ENCODE results near the gene MYO18B.
A peak's percentile ranks its signal among the peaks of the same experiment; 100 is the strongest.

The MYO18B gene

DNA sequence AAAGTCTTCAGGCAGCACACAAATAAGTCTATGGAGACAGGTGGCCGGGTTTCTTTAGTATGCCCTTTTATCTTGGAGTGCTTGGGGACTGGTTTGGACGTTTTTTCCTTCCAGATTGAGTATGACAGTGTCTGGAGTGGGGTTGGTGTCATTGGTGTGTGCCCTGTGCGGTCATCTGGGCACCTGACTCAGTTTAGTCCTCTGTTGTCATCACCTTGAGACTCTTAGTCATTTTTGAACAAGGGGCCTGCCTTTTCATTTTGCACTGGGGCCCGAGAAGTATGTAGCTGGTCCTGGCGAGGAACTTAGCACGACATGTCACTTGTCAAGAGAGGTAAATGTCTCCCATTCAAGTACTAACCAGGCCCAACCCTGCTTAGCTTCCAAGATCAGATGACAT is 27.2 kb upstream of the MYO18B start:
- no peak for DNase-seq

DNA sequence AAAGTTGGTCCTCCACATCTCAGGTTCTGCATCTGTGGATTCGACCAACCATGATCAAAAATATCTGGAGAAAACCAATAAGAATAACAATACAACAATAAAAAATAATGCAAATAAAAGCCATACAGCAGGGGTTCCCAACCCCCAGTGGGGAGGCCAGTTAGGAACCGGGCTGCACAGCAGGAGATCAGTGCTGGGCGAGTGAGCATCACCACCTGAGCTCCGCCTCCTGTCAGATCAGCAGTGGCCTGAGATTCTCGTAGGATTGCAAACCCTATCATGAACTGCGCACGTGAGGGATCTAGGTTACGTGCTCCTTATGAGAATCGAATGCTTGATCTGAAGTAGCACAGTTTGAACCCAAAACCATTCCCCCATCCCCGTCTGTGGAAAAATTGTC is 25.4 kb upstream of the MYO18B start:
- no peak for DNase-seq

DNA sequence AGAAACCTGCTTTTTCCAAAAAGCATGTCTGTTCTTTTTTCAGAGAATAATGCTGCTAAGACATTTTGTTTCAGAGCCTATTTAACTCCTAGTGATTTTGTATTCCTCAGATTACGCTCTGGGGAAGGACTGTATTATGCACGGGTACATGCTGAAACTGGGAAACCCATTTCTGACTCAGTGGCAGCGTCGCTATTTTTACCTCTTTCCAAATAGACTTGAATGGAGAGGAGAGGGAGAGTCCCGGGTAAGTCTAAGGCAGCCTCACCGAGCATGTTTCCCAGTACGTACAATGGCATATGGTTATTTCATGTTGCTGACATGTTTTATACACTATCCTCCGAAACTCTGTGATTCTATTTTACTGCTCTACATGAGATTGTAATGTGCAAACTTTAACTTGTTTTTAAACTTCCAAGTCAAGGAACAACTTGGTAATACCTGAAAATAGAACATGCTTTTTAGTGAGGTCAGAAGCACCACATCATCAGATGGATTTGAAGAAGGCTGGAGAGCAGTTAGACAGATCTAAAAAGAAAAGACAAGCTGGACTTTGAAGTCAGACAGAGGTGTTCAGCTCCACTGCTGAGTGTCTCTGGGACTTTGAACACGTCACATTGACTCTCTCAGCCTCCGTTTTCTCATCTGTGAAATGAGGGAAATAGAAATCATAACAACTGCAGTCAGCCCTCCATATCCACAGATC is 23.7 kb upstream of the MYO18B start:
- DNase-seq: no peak

- no peak for DNase-seq
These were observed 19.8 kb upstream of the MYO18B start for GRCh38 chr22:25722223-25722622.

GRCh38 chr22:25722626-25723025 is 19.4 kb upstream of the MYO18B start:
- DNase-seq: no peak

DNA sequence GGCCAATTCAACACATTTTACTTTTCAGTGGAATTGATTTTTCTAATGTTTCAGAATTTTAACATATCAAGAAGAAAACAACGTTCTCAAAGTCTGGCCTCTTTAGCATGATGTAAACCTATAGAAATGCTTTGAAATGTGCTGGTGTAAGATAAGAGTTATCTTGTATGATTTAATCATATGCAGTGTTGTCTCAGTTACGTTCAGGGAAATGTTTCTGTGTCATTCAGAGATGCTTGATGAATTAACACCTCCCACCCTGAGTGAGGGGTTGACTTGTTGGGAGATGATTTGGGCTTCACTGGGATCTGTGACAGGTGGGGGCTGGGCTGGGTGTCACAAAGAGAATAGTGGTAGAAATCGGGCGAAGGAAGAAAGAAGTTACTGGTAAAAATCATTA is 15.7 kb upstream of the MYO18B start:
- DNase-seq: peak in 1 of 5 experiments; percentile 63

GRCh38 chr22:25728071-25728470 is 13.9 kb upstream of the MYO18B start:
- no peak for DNase-seq

- DNase-seq: no peak
These were observed 12.7 kb upstream of the MYO18B start for GRCh38 chr22:25729016-25729995.

- peak in 1 of 5 experiments; percentile 65 for DNase-seq
These were observed 6.3 kb upstream of the MYO18B start for GRCh38 chr22:25735650-25736049.

- DNase-seq: peak in 1 of 5 experiments; percentile 99
These were observed 5.5 kb upstream of the MYO18B start for GRCh38 chr22:25736378-25737011.

DNA sequence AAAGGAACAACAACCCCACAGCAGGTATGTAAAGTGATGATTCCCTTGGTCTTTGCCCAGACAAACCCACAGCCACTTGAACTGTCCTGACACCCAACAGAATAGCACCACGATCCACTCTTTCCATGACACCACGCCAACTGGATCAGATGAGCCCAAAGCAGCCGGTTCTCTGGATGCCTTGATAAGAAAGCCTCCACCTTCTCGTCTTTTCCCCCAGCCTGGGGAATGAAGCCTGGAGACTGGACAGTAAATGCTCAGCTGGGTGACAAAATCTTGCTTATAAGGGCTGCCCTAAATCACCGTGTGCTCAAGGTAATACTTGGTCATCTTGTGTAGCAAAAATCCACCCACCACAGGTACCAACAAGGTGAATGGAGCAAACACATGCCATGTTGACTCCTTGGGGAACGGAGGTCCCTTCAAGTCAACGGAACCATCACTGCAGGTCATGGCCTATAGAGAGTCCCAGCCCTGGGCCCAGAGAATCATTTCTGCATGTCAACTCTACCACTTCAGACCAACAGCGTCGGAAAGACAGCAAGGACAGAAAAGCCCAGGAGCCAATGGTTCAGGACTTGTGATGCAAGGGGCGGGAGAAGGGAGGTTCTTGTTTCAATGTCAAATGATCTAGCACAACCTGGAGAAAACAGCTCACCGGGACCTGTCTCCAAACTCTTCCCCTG is 2.2 kb upstream of the MYO18B start:
- no peak for DNase-seq

GRCh38 chr22:25742918-25743708 is 1.1 kb downstream of the MYO18B start:
- no peak for DNase-seq

DNA sequence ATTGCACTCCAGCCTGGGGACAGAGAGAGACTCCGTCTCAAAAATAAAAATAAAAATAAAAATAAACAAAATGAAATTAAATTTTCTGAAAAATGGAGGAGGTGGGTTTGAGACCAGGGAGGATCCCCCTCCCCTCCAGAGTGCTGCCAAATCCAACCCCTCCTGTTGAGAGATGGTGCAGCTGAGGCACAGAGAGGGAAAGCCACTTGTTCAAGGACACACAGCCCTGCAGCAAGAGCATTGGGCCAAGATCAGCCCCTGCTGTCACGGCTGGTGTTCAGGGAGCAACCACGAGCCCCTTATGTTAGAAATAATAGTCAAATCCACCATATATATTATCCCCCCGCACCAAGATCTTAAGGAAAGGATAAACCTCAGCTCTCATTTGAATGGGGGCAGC is 2.7 kb downstream of the MYO18B start:
- DNase-seq: no peak

DNA sequence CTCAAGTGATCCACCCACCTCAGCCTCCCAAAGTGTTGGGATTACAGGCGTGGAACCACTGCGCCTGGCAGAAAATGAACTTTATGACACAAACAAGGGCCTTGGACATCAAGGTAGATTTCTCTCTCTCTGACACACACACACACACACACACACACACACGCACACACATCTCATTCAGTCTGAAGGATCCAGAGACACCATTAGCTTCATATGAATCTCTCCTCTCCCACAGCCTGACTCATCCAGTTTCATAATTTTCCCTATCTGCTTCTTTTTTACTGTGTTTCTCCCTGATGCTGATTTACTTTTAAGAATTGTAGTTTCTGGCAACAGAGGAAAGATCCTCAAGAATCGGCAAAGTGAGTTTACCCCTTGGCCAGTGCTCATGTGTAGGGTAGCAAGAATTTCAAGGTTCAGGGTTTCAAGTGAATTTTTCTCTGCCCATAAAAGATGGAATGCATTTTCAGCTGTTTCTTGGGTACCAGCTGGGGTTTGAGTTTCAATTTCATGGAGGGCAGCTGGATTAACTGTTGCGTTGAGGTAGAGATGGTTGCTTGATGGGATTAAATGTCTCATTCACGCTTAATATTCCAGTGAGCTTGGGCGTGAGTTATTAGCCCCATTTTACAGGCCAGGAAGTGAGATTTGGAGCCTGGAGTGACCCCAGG is 3.5 kb downstream of the MYO18B start:
- DNase-seq: peak in 1 of 5 experiments; percentile 39

DNA sequence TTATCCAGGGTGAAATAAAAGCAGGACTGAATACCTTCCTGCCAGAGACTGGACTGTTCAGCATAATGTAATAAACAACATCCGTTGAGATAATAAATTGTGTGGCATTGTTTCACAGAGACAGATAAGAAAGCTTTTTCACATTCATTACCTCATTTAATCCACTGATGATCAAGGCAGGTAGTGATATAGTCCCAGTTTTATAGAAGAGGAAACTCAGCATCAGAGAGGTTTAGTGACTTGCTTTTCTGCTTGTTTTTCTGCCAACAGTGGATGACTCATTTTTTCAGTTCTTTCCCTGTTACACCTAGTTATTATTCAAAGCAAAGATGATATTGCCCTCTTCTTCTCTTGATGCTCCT is 4.0 kb downstream of the MYO18B start:
- peak in 1 of 5 experiments; percentile 47 for DNase-seq

DNA sequence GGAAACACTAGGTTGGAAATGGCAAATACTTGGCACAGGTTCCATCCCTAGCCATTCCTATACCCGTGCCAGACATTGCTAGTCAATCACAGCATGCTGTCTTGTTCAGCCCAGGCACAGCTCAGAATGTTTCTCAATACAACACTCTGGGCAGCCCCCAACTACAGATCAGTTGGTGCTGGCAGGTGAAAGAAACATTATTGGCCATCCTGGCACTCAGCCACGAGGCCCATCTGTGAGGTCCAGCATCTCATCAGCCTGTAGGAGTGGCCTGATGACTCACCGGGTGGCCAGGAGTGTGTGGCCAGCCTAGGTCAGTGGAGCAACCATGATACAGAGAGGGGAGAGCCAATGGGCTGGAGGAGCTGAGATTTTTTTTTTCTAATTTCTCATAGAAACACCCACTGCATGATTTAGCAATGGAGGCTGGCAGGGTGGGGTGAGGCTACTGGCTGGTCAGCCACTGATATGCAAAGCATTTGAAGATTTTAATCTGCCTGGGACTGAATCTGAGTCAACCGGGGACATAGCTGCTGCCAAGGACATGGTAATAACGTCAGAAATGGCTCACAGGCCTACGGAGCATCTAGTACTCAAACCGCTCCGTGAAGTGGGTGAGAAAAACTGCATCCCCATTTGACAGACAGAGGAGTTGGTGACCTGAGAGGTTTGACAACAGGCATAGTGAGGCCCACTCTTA is 5.4 kb downstream of the MYO18B start:
- DNase-seq: no peak

DNA sequence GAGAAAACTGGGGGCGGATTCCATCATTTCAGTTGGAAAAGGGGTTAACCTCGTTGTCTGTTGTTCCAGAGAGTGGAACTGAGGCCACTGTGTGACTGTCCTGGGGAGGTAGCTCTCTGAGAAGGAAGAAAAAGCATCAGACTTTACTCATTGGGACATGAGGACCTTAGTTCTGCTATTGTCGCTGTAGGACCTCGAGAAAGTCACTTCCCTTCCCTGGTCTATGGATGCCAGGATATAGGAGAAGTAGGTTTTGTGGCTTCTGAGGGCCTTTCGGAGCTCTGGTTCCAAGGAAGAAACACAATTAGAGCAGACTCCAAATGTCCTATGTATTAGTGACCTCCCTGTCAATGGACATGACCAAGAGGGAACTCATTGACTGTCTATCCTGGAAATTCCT is 6.2 kb downstream of the MYO18B start:
- DNase-seq: no peak

GRCh38 chr22:25748704-25749103 is 6.7 kb downstream of the MYO18B start:
- DNase-seq: no peak

GRCh38 chr22:25749420-25750169 is 7.6 kb downstream of the MYO18B start:
- peak in 1 of 5 experiments; percentile 97 for DNase-seq

Data from T-helper 2 cell (primary cell).